Measurements from ENCODE around the gene EPHA4.
A peak's percentile ranks its signal among the peaks of the same experiment; 100 is the strongest.

The EPHA4 gene

DNA sequence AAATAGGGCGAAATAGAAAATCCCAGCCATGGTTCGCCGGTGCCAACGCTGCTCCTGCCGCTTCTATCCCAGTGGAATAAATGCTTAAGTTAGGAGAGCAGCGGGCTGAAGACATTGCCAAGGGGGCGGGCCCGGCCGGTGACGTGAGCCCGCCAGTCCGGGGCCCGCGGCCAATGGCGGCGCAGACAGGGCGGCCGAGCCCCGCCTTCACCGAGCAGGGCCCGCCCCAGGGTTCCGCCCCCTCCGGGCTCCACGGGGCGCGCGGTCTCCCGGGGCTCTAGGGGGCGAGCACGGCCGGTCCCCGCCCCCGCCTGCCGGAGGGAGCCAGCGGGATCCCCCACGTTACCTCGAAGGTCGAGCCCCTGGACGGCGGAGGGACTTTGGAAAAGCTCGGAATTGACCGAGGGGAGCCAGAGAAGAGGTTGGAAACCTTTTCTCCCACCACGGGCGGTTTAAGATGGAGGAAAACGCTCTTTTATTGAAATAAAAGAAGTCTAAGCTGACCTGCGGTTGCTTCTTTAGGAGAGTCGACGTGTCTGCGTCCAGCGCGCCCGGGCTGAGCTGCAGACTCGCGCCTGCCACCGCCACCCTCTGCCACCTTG lies at the start of gene EPHA4:
EPHA4 (minus strand) TSS at position 86 of the 602 bp plus-strand sequence; CDS start at position 30, 56 bp downstream.
- DNase-seq (ENCODE audit: extremely low read depth, low read depth) = peak; percentile 80
- peak; percentile 9; the same call in 1 of the 2 replicates for TF ChIP-seq CTCF (IDR thresholded peaks at IDR 0.05; ENCODE audit: low read depth, low read length)

DNA sequence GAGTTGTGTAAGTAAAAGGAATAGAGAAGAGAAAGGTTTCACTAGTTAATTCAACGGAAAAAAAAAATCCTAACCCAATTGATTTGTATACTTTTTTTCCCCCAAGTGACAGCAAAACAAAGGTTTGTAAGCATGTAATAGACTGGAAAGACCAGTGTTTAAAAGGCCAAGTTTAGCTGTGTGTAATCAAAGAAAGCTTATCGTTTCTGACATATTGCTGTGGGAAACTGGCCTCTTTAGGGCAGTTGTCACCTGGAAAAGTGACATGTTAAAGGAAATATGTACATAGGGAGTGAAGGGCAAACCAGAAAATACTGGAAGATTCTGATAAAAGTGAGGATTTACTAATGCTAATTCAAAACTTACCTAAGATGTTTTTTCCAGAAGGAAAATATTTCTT lies 45.9 kb upstream of the EPHA4 start:
- TF ChIP-seq CTCF (IDR thresholded peaks at IDR 0.05; ENCODE audit: low read depth, low read length) = no peak
- DNase-seq (ENCODE audit: extremely low read depth, low read depth) = no peak

DNA sequence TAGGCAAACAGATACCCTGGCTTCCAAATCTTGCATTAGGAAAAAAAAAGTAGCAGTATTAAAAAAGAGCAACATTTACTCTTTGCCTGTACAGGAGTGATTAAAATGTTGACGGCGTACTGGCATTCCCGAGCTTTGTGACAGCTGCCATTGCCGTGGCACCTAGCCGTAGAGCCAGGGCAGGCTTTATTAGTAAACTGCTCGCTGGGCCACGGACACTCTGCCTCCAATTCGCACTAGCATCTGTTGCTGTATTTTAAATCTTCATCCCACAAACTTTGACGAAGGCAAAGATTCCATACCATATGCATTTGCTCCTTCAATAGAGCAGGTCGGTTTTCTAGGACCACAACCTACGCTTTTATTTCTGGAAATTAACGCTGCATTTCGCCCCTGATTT lies 44.5 kb upstream of the EPHA4 start:
- no peak for DNase-seq (ENCODE audit: extremely low read depth, low read depth)
- TF ChIP-seq CTCF (IDR thresholded peaks at IDR 0.05; ENCODE audit: low read depth, low read length) = no peak

GRCh38 chr2:221614274-221614673 lies 42.2 kb upstream of the EPHA4 start:
- DNase-seq (ENCODE audit: extremely low read depth, low read depth) = no peak
- TF ChIP-seq CTCF (IDR thresholded peaks at IDR 0.05; ENCODE audit: low read depth, low read length) = no peak

DNA sequence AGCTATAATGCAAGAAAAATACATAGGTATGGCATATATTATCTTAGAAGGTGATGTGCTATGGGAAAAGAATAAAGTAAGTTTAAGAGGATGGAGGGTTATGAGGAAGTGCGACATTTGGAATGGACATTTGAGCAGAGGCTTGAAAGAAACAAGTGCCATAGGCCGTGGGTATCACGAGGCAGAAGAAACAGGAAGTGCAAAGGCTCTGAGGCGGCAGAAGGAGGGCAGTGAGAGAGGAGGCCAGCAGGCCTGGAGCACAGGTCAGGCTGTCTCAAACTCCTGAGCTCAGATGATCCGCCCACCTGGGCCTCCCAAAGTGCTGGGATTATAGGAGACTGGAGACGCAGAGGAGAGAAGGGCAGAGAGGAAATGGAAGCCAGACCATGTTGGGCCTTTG lies 40.7 kb upstream of the EPHA4 start:
- TF ChIP-seq CTCF (IDR thresholded peaks at IDR 0.05; ENCODE audit: low read depth, low read length) = no peak
- DNase-seq (ENCODE audit: extremely low read depth, low read depth) = no peak

DNA sequence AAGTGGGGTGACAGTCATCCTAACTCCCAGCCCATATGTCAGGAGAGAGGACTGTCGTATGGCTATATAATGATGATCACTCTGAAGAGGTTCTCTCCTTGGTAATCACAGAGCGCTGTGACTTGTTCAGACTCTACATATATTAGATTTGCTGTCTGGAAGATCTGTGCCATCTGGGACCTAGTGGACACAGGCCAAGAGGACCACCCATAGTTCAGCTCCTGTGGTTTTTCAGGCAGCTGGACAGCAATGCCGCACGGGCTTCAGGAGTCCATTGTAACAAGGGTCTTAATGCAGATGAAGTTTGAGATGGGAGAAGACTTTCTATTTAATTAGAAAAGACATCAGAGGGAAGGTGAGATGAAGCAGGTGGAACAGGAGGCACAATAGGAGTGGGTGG lies 40.1 kb upstream of the EPHA4 start:
- no peak for DNase-seq (ENCODE audit: extremely low read depth, low read depth)
- TF ChIP-seq CTCF (IDR thresholded peaks at IDR 0.05; ENCODE audit: low read depth, low read length) = no peak

DNA sequence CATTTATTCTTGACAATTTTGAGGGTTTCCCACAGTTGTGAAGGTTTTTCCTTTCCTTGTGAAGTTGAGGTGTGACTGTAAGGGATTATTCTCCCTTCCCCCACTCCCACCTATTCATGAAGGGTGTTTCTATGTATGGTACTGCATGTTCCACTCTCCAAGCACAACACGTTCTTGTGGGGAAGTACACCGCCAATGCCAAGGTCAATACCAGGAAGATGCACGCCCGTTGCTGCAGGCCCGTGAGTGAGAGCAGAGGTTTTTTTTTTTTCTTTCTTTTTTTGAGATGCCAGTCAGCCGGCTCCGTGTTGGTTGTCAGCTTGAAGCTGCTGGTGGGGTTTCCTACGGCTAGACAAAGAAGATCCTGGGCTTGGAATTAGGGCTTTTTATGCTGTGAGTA lies 38.6 kb upstream of the EPHA4 start:
- DNase-seq (ENCODE audit: extremely low read depth, low read depth) = no peak

More for the DNA sequence above, 38.6 kb upstream of the EPHA4 start:
- TF ChIP-seq CTCF (IDR thresholded peaks at IDR 0.05; ENCODE audit: low read depth, low read length) = no peak
